OCI-LY7 (cell line): ENCODE results near the gene PALLD. TPM values are rescaled to one million over a fixed set of nuclear protein-coding genes. Genes with fewer than 3 reads are reported as not detected.

Experiments used
- BruUV-seq: library from RNA; stranded (reverse); fragments of 400-500 nt; replicated peaks from 2 replicates; lab custom pipeline; 2021; lab: Mats Ljungman, UMichigan
- CTCF ChIA-PET: fragments of 300-600 bp; sonication (Branson Sonifier 250); formaldehyde crosslinking; loops from one replicate; lab custom pipeline; 2022; ENCODE audit warnings: antibody characterized with exemption; ENCODE audit not compliant: unreplicated experiment; lab: Charles Lee
- POLR2A ChIA-PET: fragments of 300-600 bp; sonication (Branson Sonifier 250); formaldehyde crosslinking; loops from one replicate; lab custom pipeline; 2022; ENCODE audit warnings: antibody characterized with exemption; lab: Charles Lee
- DNase-seq: peaks from one replicate; pipeline ENCODE4 v3.0.0-alpha.2; 2015; ENCODE audit warnings: low spot score
- H2AFZ ChIP-seq: fragments of 200-600 bp; sonication (generic), shearing (Covaris generic); 2 replicates; pipeline ENCODE4 v1.6.1; 2014; ENCODE audit warnings: mild to moderate bottlenecking, antibody characterized with exemption, low read length, moderate library complexity
- H3K27ac ChIP-seq: fragments of 200-600 bp; sonication (generic); 2 replicates; pipeline ENCODE4 v1.5.1; 2014; ENCODE audit warnings: mixed run types, low read depth, mild to moderate bottlenecking, moderate library complexity, low read length, inconsistent platforms; ENCODE audit not compliant: poor library complexity, severe bottlenecking
- H3K36me3 ChIP-seq: fragments of 200-600 bp; sonication (generic); 2 replicates; pipeline ENCODE4 v1.6.1; 2014; ENCODE audit warnings: mild to moderate bottlenecking, antibody characterized with exemption, low read length, moderate library complexity, mixed read lengths; ENCODE audit not compliant: insufficient read depth
- H3K4me1 ChIP-seq: fragments of 200-600 bp; sonication (generic); 2 replicates; pipeline ENCODE4 v1.5.1; 2014; ENCODE audit warnings: mild to moderate bottlenecking, low read length; ENCODE audit not compliant: insufficient read depth, poor library complexity, severe bottlenecking
- H3K4me2 ChIP-seq: fragments of 200-600 bp; sonication (generic); 2 replicates; pipeline ENCODE4 v1.6.1; 2014; ENCODE audit warnings: mild to moderate bottlenecking, low read length
- H3K4me3 ChIP-seq: fragments of 200-600 bp; sonication (generic); 2 replicates; pipeline ENCODE4 v1.5.1; 2014; ENCODE audit warnings: mild to moderate bottlenecking, low read depth, low read length; ENCODE audit not compliant: poor library complexity, severe bottlenecking
- H3K79me2 ChIP-seq: fragments of 200-600 bp; sonication (generic); 2 replicates; pipeline ENCODE4 v1.6.1; 2016; ENCODE audit warnings: low read depth, mild to moderate bottlenecking, low read length, moderate library complexity, mixed read lengths; ENCODE audit not compliant: insufficient read depth
- H3K9me2 ChIP-seq: fragments of 200-600 bp; sonication (generic); 2 replicates; pipeline ENCODE4 v1.6.1; 2016; ENCODE audit warnings: mild to moderate bottlenecking, low read length, mixed read lengths; ENCODE audit not compliant: insufficient read depth
- H3K9me3 ChIP-seq: fragments of 200-600 bp; sonication (generic); 2 replicates; pipeline ENCODE4 v1.6.1; 2014; ENCODE audit warnings: mild to moderate bottlenecking, mixed run types, low read length, mixed read lengths
- H4K20me1 ChIP-seq: fragments of 200-600 bp; sonication (generic); 2 replicates; pipeline ENCODE4 v1.6.1; 2014; ENCODE audit warnings: mild to moderate bottlenecking, antibody characterized with exemption, low read length, moderate library complexity, mixed read lengths; ENCODE audit not compliant: insufficient read depth
- EZH2phosphoT487 ChIP-seq: fragments of 200-600 bp; sonication (generic); IDR thresholded peaks from 2 replicates; pipeline ENCODE4 v1.6.1; 2018; ENCODE audit warnings: low read depth, borderline replicate concordance, mild to moderate bottlenecking, mixed run types, antibody characterized with exemption, low read length, moderate library complexity, mixed read lengths
- intact Hi-C: fragments of 100-400 bp; cut with micrococcal nuclease; formaldehyde crosslinking; loops from one replicate; pipeline ENCODE4 v1.10.0; 2022; ENCODE audit not compliant: unreplicated experiment
- total RNA-seq, 2 experiments: library from RNA; depleted of rRNA in 1 of 2; stranded (reverse); fragments of >200 nt in 1 of 2; shearing (Covaris generic) in 1 of 2; gene quantifications; 2 replicates each; pipeline ENCODE4 v1.2.3, GENCODE V29; 2014 to 2022
- TF ChIP-seq, protein P1 (sequence below): fragments of 200-600 bp; sonication (generic); conservative IDR thresholded peaks from 2 replicates; pipeline ENCODE4 v1.5.1; 2014; ENCODE audit warnings: mild to moderate bottlenecking, antibody characterized with exemption, low read length, moderate library complexity, mixed read lengths

The PALLD gene
- total RNA-seq, 2 experiments from 2014 or later, result 0.73 to 2.8 TPM

GRCh38 chr4:168884251-168885124 lies 387.6 kb downstream of the PALLD start:
- POLR2A ChIA-PET, result no interaction called here
- H3K27ac ChIP-seq, result no peak overlapping the region
- H3K9me3 ChIP-seq, result no peaks in the 10 kb centered on the region
- H3K4me1 ChIP-seq, result no peaks in the 10 kb centered on the region
- no peak for TF ChIP-seq EZH2phosphoT487
- TF ChIP-seq, protein P1, sequence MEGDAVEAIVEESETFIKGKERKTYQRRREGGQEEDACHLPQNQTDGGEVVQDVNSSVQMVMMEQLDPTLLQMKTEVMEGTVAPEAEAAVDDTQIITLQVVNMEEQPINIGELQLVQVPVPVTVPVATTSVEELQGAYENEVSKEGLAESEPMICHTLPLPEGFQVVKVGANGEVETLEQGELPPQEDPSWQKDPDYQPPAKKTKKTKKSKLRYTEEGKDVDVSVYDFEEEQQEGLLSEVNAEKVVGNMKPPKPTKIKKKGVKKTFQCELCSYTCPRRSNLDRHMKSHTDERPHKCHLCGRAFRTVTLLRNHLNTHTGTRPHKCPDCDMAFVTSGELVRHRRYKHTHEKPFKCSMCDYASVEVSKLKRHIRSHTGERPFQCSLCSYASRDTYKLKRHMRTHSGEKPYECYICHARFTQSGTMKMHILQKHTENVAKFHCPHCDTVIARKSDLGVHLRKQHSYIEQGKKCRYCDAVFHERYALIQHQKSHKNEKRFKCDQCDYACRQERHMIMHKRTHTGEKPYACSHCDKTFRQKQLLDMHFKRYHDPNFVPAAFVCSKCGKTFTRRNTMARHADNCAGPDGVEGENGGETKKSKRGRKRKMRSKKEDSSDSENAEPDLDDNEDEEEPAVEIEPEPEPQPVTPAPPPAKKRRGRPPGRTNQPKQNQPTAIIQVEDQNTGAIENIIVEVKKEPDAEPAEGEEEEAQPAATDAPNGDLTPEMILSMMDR, result no peak
- H4K20me1 ChIP-seq, result no peaks in the 10 kb centered on the region
- H3K9me2 ChIP-seq, result no peaks in the 10 kb centered on the region
- CTCF ChIA-PET, result no interaction called here
- no peaks in the 10 kb centered on the region for H3K79me2 ChIP-seq
- H2AFZ ChIP-seq, result no peak overlapping the region
- H3K36me3 ChIP-seq, result no peaks in the 10 kb centered on the region
- H3K4me3 ChIP-seq, result no peak overlapping the region
- intact Hi-C loops, result loop anchor here (5.0 kb wide), 1 partner anchor 1268 kb away; no protein-coding TSS in a partner anchor
- no peak overlapping the region for H3K4me2 ChIP-seq
- no peak for DNase-seq
- BruUV-seq, result no TSS peak

- ChIA-PET CTCF (no interaction called here), POLR2A (interaction anchor here (0.6 to 1.4 kb wide), 3 partner anchors 13 to 125 kb away, joined by 3 to 4 read pairs (median 3); partner anchors contain the start of gene CBR4)
- H4K20me1 ChIP-seq, result no peaks in the 10 kb centered on the region
- no peaks in the 10 kb centered on the region for H3K9me3 ChIP-seq
- no peaks in the 10 kb centered on the region for H3K79me2 ChIP-seq
- BruUV-seq, result no TSS peak
- no peaks in the 10 kb centered on the region for H3K36me3 ChIP-seq
- no peak for TF ChIP-seq EZH2phosphoT487
- TF ChIP-seq, protein P1, result no peak
- no peak for DNase-seq
- intact Hi-C loops, result no loop called here
- H3K4me2 ChIP-seq, result no peak overlapping the region
- no peak overlapping the region for H3K27ac ChIP-seq
- no peak overlapping the region for H3K4me3 ChIP-seq
- H2AFZ ChIP-seq, result no peak overlapping the region
- no peaks in the 10 kb centered on the region for H3K4me1 ChIP-seq
- no peaks in the 10 kb centered on the region for H3K9me2 ChIP-seq
Measured at GRCh38 chr4:168885400-168885799, 388.5 kb downstream of the PALLD start.

DNA sequence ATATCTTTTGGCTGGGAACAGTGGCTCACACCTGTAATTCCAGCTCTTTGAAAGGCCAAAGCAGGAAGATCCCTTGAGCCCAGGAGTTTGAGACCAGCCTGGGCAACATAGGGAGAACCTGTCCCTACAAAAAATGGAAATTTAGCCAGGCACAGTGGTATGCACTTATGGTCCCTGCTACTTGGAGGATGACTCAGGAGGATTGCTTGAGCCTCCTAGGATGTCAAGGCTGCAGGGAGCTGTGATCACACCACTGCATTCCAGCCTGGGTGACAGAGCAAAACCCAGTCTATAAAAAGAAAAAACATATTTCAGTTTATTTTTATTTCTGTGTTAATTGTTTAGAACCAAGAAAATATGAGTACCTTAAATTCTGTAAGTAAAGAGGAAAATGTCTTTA lies 389.5 kb downstream of the PALLD start:
- no peaks in the 10 kb centered on the region for H3K79me2 ChIP-seq
- CTCF ChIA-PET, result no interaction called here
- no peak overlapping the region for H3K27ac ChIP-seq
- no peak overlapping the region for H2AFZ ChIP-seq
- intact Hi-C loops, result no loop called here
- H3K4me2 ChIP-seq, result no peak overlapping the region
- no peaks in the 10 kb centered on the region for H3K36me3 ChIP-seq
- no TSS peak for BruUV-seq
- no peaks in the 10 kb centered on the region for H3K9me3 ChIP-seq
- H3K9me2 ChIP-seq, result no peaks in the 10 kb centered on the region
- DNase-seq, result no peak
- no peaks in the 10 kb centered on the region for H4K20me1 ChIP-seq
- H3K4me3 ChIP-seq, result no peak overlapping the region
- TF ChIP-seq EZH2phosphoT487, result no peak
- TF ChIP-seq, protein P1, result no peak
- POLR2A ChIA-PET, result interaction anchor here (1.3 to 1.4 kb wide), 2 partner anchors 12 to 25 kb away, joined by 3 to 4 read pairs; no protein-coding TSS in a partner anchor
- no peaks in the 10 kb centered on the region for H3K4me1 ChIP-seq
